K562 (cell line): ENCODE data around the gene FAHD2A. TPM values are rescaled to one million over a fixed set of nuclear protein-coding genes. Genes with fewer than 3 reads are reported as not detected.

ENCODE experiments used
- ATAC-seq: fragments of 200-7000 bp; cut with Tn5 transposase; 3 replicates; pipeline ENCODE4 v1.9.1; 2020; ENCODE audit warnings: moderate library complexity
- BruUV-seq: library from RNA; stranded (reverse); fragments of 400-500 nt; replicated peaks from 2 replicates; lab custom pipeline; 2021; lab: Mats Ljungman, UMichigan
- CTCF ChIA-PET: fragments of 300-600 bp; formaldehyde crosslinking; extraction: SDS; loops from one replicate; lab custom pipeline; 2021; ENCODE audit warnings: low intra/inter-chr PET ratio; lab: Yijun Ruan, JAX
- POLR2A ChIA-PET: fragments of 300-600, 350-650 bp; sonication (Branson Sonifier 250); formaldehyde crosslinking; extraction: SDS; loops from one replicate; lab custom pipeline; 2021; ENCODE audit warnings: antibody characterized with exemption, inconsistent platforms; lab: Yijun Ruan, JAX
- DNase-seq, 4 experiments: peaks; one replicate each; pipeline versions ENCODE4 v3.0.0 to v3.0.0-alpha.2; 2011 to 2018; ENCODE audit warnings: low spot score in 3 of 4, mixed read lengths in 3 of 4; ENCODE audit errors: extremely low read depth in 1 of 4
- FAIRE-seq: peaks from 2 replicates; lab custom pipeline; 2011; peaks lifted over from hg19 to GRCh38; lab: Jason Lieb, UNC
- H2AFZ ChIP-seq: 2 replicates; pipeline ENCODE4 v1.6.0; 2011; ENCODE audit warnings: low read depth, low read length, control low read depth, inconsistent platforms
- H3K27ac ChIP-seq: fragments of 200-600 bp; 3 replicates; pipeline ENCODE4 v1.8.0; 2011; ENCODE audit warnings: low read depth, mild to moderate bottlenecking, control low read depth, inconsistent platforms, low read length, moderate library complexity, mixed read lengths; ENCODE audit errors: extremely low read depth
- H3K27me3 ChIP-seq, 2 experiments: fragments of 300-600 bp in 1 of 2; 2 replicates in 1 of 2; 3 replicates in 1 of 2; pipeline versions ENCODE4 v1.6.0 to v1.8.0; 2011; ENCODE audit warnings: inconsistent platforms in 2 of 2, low read length in 2 of 2, mild to moderate bottlenecking in 1 of 2, mixed read lengths in 1 of 2, moderate library complexity in 1 of 2; ENCODE audit not compliant: control insufficient read depth in 2 of 2, insufficient read depth in 2 of 2
- H3K36me3 ChIP-seq: fragments of 300-600 bp; 3 replicates; pipeline ENCODE4 v1.8.0; 2011; ENCODE audit warnings: mild to moderate bottlenecking, low read length, inconsistent platforms; ENCODE audit not compliant: control insufficient read depth, insufficient read depth
- H3K4me1 ChIP-seq, 2 experiments: fragments of 200-600 bp in 1 of 2; replicated peaks in 1 of 2; 2 replicates in 1 of 2; 3 replicates in 1 of 2; pipeline versions ENCODE4 v1.5.1 to v1.8.0; 2011; ENCODE audit warnings: inconsistent platforms in 2 of 2, low read length in 2 of 2, mild to moderate bottlenecking in 1 of 2, mixed read lengths in 1 of 2, moderate library complexity in 1 of 2; ENCODE audit not compliant: control insufficient read depth in 2 of 2, insufficient read depth in 2 of 2
- H3K4me2 ChIP-seq: 2 replicates; pipeline ENCODE4 v1.6.1; 2011; ENCODE audit warnings: low read length, control low read depth, inconsistent platforms, mixed read lengths; ENCODE audit not compliant: insufficient read depth
- H3K4me3 ChIP-seq: fragments of 200-600 bp; sonication (generic), shearing (Covaris generic); 2 replicates; pipeline ENCODE4 v1.5.1; 2016; ENCODE audit warnings: control low read depth, inconsistent platforms
- H3K79me2 ChIP-seq: fragments of 200-600 bp; 3 replicates; pipeline ENCODE4 v1.8.0; 2011; ENCODE audit warnings: low read length, inconsistent platforms; ENCODE audit not compliant: control insufficient read depth, insufficient read depth
- H3K9ac ChIP-seq, 2 experiments: 2 replicates each; pipeline versions ENCODE4 v1.6.0 to v1.6.1; 2011; ENCODE audit warnings: low read depth in 2 of 2, low read length in 2 of 2, control low read depth in 1 of 2, inconsistent platforms in 1 of 2, mild to moderate bottlenecking in 1 of 2, mixed read lengths in 1 of 2; ENCODE audit not compliant: insufficient read depth in 1 of 2
- H3K9me1 ChIP-seq: one replicate; pipeline ENCODE4 v1.6.0; 2011; ENCODE audit warnings: inconsistent platforms, mild to moderate bottlenecking, low read length, moderate library complexity; ENCODE audit not compliant: control insufficient read depth, insufficient read depth
- H3K9me3 ChIP-seq: replicated peaks from 2 replicates; pipeline ENCODE4 v1.5.1; 2011; ENCODE audit warnings: low read depth, low read length, inconsistent platforms; ENCODE audit not compliant: control insufficient read depth, insufficient read depth
- H4K20me1 ChIP-seq: replicated peaks from 2 replicates; pipeline ENCODE4 v1.6.1; 2011; ENCODE audit warnings: low read length, inconsistent platforms, mixed read lengths; ENCODE audit not compliant: control insufficient read depth, insufficient read depth
- CREB3 ChIP-seq: fragments of 450-650 bp; conservative IDR thresholded peaks from 2 replicates; pipeline ENCODE4 v1.6.1; 2016; ENCODE audit warnings: missing genetic modification characterization, low read depth, mild to moderate bottlenecking, missing compliant biosample characterization, moderate library complexity
- CTCFL ChIP-seq: IDR thresholded peaks from 2 replicates; pipeline ENCODE4 v1.6.1; 2011; ENCODE audit warnings: borderline replicate concordance, low read depth, mild to moderate bottlenecking, moderate library complexity, low read length; ENCODE audit not compliant: insufficient read depth, poor library complexity, severe bottlenecking
- ETV6 ChIP-seq, 3 experiments: fragments of 150-350 bp in 1 of 3; sonication (generic) in 1 of 3; formaldehyde crosslinking in 1 of 3; IDR thresholded peaks; 2 replicates each; pipeline versions ENCODE4 v1.6.1 to v1.8.0; 2014 to 2022; ENCODE audit warnings: borderline replicate concordance in 2 of 3, low read depth in 2 of 3, antibody characterized with exemption in 1 of 3, low read length in 1 of 3, mild to moderate bottlenecking in 1 of 3, missing genetic modification reagents in 1 of 3
- IRF1 ChIP-seq: sonication (generic); formaldehyde crosslinking; IDR thresholded peaks from 2 replicates; pipeline ENCODE4 v1.8.0; 2022; ENCODE audit warnings: missing genetic modification reagents, mild to moderate bottlenecking, borderline replicate concordance
- NCOA1 ChIP-seq: fragments of 450-650 bp; IDR thresholded peaks from 2 replicates; pipeline ENCODE4 v1.6.1; 2016; ENCODE audit warnings: low read depth
- NFE2 ChIP-seq: IDR thresholded peaks from 2 replicates; pipeline ENCODE4 v1.6.1; 2014; ENCODE audit warnings: antibody characterized with exemption, low read depth
- PRMT5 ChIP-seq: sonication (generic); formaldehyde crosslinking; IDR thresholded peaks from 2 replicates; pipeline ENCODE4 v1.5.0; 2020; ENCODE audit warnings: missing genetic modification reagents
- PRPF4 ChIP-seq: fragments of 200-400 bp; formaldehyde crosslinking; IDR thresholded peaks from one replicate; pipeline ENCODE4 v1.6.1; 2017; ENCODE audit warnings: low read length, low read depth, mild to moderate bottlenecking; ENCODE audit not compliant: insufficient read depth, poor library complexity, severe bottlenecking
- RBM17 ChIP-seq: fragments of 200-400 bp; formaldehyde crosslinking; IDR thresholded peaks from 2 replicates; pipeline ENCODE4 v1.6.1; 2017; ENCODE audit warnings: low read depth, mild to moderate bottlenecking, low read length, borderline replicate concordance
- SFPQ ChIP-seq: fragments of 200-400 bp; formaldehyde crosslinking; IDR thresholded peaks from 2 replicates; pipeline ENCODE4 v1.6.1; 2017; ENCODE audit warnings: mild to moderate bottlenecking, low read depth, low read length, moderate library complexity
- TGIF2 ChIP-seq: sonication (generic); formaldehyde crosslinking; IDR thresholded peaks from 2 replicates; pipeline ENCODE4 v1.8.1; 2022; ENCODE audit warnings: mild to moderate bottlenecking, missing genetic modification reagents, moderate library complexity
- ZNF165 ChIP-seq: fragments of 250-450 bp; sonication (Bioruptor Pico); IDR thresholded peaks from 2 replicates; pipeline ENCODE4 v1.4.0; 2020; ENCODE audit warnings: borderline replicate concordance
- WGBS: fragments of 100-300 bp; shearing (Covaris generic); methylation state at CpG from one replicate; pipeline ENCODE4 v1.1.6; 2016; ENCODE audit warnings: low coverage, mixed read lengths; ENCODE audit not compliant: insufficient coverage; ENCODE audit errors: missing lambda C conversion rate; 5-methylcytosine and 5-hydroxymethylcytosine counted together
- in situ Hi-C: fragments of 300-500 bp; cut with MboI; formaldehyde crosslinking; loops from 4 replicates; pipeline ENCODE4 v1.15.0; 2018; ENCODE audit warnings: inconsistent platforms, mixed read lengths
- intact Hi-C: fragments of 100-400 bp; cut with micrococcal nuclease; formaldehyde crosslinking; loops from 2 replicates; pipeline ENCODE4 v1.14.2; 2022
- polyA plus RNA-seq, 8 experiments: library from polyadenylated mRNA; depleted of rRNA in 4 of 8; stranded (reverse) in 5 of 8; unstranded in 3 of 8; fragments of >200 nt; fragmentation: Nextera tagmentation in 2 of 8; fragmentation: Illumina TruSeq in 1 of 8; extraction: Ambion mirVana in 2 of 8; extraction: Trizol in 1 of 8; gene quantifications; 2 replicates each; pipeline versions ENCODE4 v1.2.1 to v1.2.3, GENCODE V29; 2011 to 2014; ENCODE audit warnings: inconsistent platforms in 1 of 8, missing spikeins in 1 of 8
- total RNA-seq, 7 experiments: library from RNA; depleted of rRNA in 6 of 7; stranded (reverse); fragments of >200 nt in 6 of 7; fragmentation: Illumina TruSeq in 2 of 7; extraction: Trizol in 2 of 7; gene quantifications; 2 replicates each; pipeline versions ENCODE4 v1.2.1 to v1.2.3, GENCODE V29; 2011 to 2021; ENCODE audit warnings: low replicate concordance in 1 of 7

FAHD2A gene
- total and polyA plus RNA-seq, 9 of the 15 experiments (the other 6 are each of a cell fraction or from before 2014, with no cell fraction given), result 13.8 to 41.0 (median 30.4) TPM

- TF ChIP-seq NCOA1 (no peak), ZNF165 (no peak), SFPQ (no peak), RBM17 (no peak), IRF1 (CRISPR knock-in tag) (no peak), CTCFL (no peak), PRPF4 (no peak), TGIF2 (CRISPR knock-in tag) (no peak), NFE2 (no peak), PRMT5 (CRISPR knock-in tag) (no peak), CREB3 (tag) (no peak), ETV6 (IDR thresholded peaks at IDR 0.05; ENCODE audit: borderline replicate concordance in 1 of 2, low read depth in 2 of 2, low read length in 1 of 2) (no peak), ETV6 (CRISPR knock-in tag; IDR thresholded peaks at IDR 0.05; ENCODE audit: borderline replicate concordance) (no peak)
- no peak overlapping the region for H2AFZ ChIP-seq
- no peaks in the 10 kb centered on the region for H3K9me3 ChIP-seq
- peaks cover 23 to 47% of the 10 kb centered on the region in 2 experiments; a peak in 4 of 5 replicates for H3K27me3 ChIP-seq
- no peaks in the 10 kb centered on the region for H3K36me3 ChIP-seq
- no peaks in the 10 kb centered on the region for H3K79me2 ChIP-seq
- CTCF ChIA-PET, result no interaction called here
- H3K9ac ChIP-seq, result 0 out of 4 replicates have a peak overlapping the region, but pooled peaks of 1 of the 2 experiments have one; percentile 33
- peaks cover 0 to 12% of the 10 kb centered on the region in 2 experiments; a peak in 2 of 5 replicates for H3K4me1 ChIP-seq
- in situ Hi-C loops (loop anchor here (10.0 kb wide), 1 partner anchor 644 kb away; the partner anchor contains the start of gene GPAT2), intact Hi-C loops (no loop called here)
- DNase-seq, result no peak
- H3K27ac ChIP-seq, result no peak overlapping the region
- H4K20me1 ChIP-seq, result no peaks in the 10 kb centered on the region
- no TSS peak for BruUV-seq
- no peak overlapping the region for H3K4me2 ChIP-seq
- no peak for FAIRE-seq
- no peak overlapping the region for H3K4me3 ChIP-seq
- no peaks in the 10 kb centered on the region for H3K9me1 ChIP-seq
- no peak for ATAC-seq
- POLR2A ChIA-PET, result no interaction called here
- WGBS, result 32% methylated on average over 5 of the region's 11 CpGs
Observed at GRCh38 chr2:95390881-95391321, 11.6 kb upstream of the FAHD2A start.
